ENCODE results near the gene ARHGEF4.

Gene ARHGEF4

DNA sequence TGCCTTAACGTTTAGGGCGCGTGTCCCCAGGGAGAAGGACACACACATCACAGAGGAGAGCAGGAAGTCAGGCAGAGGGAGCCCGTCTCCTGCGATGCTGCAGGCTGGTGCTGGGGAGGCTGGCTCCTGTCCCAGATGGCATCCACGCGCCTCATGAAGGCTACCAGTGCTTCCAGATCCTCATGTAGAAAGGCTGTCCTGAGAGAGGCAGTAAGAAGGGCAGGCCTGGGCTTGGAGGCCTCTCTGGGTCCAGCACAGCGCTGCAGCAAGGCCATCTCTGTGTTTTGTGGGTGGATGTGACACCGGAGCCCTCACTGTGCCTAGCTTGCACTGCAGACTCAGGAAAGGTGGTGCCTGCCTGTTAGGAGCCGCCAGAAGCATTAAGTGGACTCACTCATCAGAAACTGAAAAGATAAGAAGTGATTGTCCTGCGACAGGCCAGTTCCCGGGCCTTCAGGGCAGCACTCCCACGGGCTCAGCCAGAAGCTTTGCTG is 193.8 kb downstream of the ARHGEF4 start:
- no peak for DNase-seq (ENCODE audit: low read depth)
- TF ChIP-seq, protein P1, sequence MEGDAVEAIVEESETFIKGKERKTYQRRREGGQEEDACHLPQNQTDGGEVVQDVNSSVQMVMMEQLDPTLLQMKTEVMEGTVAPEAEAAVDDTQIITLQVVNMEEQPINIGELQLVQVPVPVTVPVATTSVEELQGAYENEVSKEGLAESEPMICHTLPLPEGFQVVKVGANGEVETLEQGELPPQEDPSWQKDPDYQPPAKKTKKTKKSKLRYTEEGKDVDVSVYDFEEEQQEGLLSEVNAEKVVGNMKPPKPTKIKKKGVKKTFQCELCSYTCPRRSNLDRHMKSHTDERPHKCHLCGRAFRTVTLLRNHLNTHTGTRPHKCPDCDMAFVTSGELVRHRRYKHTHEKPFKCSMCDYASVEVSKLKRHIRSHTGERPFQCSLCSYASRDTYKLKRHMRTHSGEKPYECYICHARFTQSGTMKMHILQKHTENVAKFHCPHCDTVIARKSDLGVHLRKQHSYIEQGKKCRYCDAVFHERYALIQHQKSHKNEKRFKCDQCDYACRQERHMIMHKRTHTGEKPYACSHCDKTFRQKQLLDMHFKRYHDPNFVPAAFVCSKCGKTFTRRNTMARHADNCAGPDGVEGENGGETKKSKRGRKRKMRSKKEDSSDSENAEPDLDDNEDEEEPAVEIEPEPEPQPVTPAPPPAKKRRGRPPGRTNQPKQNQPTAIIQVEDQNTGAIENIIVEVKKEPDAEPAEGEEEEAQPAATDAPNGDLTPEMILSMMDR (conservative IDR thresholded peaks at IDR 0.05; ENCODE audit: control insufficient read depth, insufficient read depth, low read depth, low read length), result no peak
- no peak overlapping the region for H3K4me3 ChIP-seq (ENCODE audit: control insufficient read depth, low read depth, low read length)

DNA sequence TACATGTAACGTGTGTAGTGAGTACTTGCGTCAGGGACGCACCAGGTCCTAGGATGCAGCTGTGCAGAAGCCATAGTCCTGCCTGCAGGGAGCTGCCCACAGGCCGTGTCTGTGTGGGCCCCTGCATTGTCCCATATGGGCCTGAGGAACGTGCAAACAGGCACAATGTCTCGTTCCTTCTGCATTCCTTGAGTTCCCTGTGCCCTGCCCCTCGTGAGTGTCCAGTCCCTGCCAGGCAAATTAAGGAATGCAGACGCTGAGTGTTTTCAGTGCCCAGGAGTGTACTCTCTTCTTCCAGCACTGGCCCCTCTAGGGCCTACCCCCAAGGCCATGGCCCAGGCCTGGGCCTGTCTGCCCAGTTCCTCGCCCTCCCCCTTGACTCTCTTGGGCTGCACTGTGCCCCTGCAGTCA is 194.7 kb downstream of the ARHGEF4 start:
- no peak overlapping the region for H3K4me3 ChIP-seq (ENCODE audit: control insufficient read depth, low read depth, low read length)
- TF ChIP-seq, protein P1 (conservative IDR thresholded peaks at IDR 0.05; ENCODE audit: control insufficient read depth, insufficient read depth, low read depth, low read length), result no peak
- DNase-seq (ENCODE audit: low read depth), result no peak

DNA sequence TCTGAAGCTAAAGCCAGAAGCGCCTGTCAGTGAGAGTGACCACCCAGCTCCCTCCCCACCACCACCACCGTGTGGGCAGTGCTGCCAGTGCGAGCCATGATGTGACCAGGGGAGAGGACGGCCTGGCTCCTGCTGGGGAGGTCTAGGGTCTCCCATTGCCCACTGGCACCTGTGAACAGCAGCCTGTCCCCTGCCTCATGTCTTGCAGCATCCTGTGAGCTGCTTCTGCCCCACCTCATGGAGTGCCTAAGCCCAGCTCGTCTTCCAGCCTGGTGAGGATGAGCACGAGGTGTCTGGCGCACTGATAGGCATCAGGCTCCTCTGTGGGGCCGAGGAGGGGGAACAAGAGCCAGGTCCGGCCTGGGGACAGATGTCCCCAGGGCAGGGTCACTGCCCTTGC is 195.2 kb downstream of the ARHGEF4 start:
- TF ChIP-seq, protein P1 (conservative IDR thresholded peaks at IDR 0.05; ENCODE audit: control insufficient read depth, insufficient read depth, low read depth, low read length), result no peak

DNA sequence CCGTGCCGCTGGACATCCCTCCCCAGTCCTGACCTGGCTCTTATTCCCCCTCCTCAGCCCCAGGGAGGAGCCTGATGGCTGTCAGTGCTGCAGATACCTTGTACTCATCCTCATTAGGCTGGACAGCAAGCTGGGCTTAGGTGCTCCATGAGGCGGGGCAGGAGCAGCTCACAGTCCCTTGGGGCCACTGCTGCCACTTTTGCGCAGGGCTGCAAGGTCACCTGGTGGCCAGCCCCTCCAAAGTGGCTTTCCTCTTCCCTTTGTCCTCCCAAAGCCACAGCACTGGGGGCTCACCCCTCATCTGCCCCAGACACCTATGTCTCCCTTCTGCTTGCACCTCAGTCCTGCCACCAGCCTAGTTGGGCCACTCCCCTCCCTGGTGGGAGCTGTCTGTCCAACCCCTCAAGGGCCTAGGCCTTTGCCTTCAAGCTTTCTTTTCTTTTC is 195.7 kb downstream of the ARHGEF4 start:
- TF ChIP-seq, protein P1 (conservative IDR thresholded peaks at IDR 0.05; ENCODE audit: control insufficient read depth, insufficient read depth, low read depth, low read length), result no peak
- no peak for DNase-seq (ENCODE audit: low read depth)
- no peak overlapping the region for H3K4me3 ChIP-seq (ENCODE audit: control insufficient read depth, low read depth, low read length)

More for the DNA sequence above, 195.2 kb downstream of the ARHGEF4 start:
- no peak overlapping the region for H3K4me3 ChIP-seq (ENCODE audit: control insufficient read depth, low read depth, low read length)
- no peak for DNase-seq (ENCODE audit: low read depth)

DNA sequence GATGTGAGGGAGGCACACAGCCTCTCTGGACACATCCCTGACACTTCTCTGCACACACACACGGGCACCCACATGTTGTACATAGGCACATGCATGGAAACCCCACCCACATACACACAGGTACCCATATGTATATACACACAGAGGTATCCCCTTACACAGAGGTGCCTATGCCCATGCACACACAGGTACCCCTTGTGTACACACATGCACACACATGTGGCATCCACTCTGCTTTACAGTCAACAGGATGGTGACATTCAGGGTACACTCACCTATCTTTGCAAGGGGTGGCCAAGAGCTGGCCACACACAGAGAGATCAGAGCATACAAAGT is 197.0 kb downstream of the ARHGEF4 start:
- no peak for DNase-seq (ENCODE audit: low read depth)
- H3K4me3 ChIP-seq (ENCODE audit: control insufficient read depth, low read depth, low read length), result no peak overlapping the region
- TF ChIP-seq, protein P1 (conservative IDR thresholded peaks at IDR 0.05; ENCODE audit: control insufficient read depth, insufficient read depth, low read depth, low read length), result no peak

DNA sequence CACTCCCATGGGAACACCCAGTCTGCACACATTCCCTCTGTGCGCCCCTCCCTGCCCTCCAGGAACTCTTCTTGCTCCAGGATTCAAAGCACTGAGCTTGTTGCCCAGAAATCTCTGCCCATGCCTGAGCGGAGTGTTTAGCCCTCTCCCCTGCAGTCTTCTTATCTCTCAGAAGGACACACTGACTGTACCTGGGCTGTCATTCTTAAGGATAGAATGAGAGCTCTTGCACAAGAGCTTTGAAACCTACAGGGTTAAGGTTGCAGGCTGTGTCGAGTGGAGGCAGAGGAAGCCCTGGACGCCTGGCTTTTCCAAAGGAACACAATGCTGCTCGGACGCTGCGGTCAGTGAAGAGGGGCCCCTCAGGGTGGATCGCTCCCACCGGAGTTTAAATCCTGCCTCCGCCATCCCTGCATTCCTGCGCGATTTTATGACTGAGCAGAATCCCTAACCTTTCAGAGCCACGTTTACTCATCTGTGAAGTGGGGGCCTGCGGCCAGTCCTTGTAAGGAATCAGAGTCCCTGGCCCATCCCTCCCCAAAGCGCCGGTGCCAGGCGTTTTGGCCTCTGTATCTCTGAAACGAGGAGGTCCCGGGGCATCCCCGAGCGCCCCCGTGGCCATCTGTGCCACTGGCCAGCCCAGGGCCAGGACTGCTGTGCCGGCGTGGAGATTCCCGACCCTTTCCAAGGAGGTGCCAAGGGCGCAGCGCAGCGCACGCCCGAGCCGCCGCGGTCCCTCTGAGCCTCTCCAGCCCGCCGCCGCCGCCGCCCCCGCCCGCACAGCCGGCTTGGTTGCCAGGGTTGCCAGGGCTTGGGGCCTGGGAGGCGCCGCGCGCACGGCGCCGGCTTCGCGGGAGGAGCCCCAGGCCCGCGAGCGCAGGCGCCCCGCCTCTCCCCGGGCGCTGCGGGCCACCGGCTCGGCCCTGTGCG is 197.7 kb downstream of the ARHGEF4 start:
- TF ChIP-seq, protein P1 (conservative IDR thresholded peaks at IDR 0.05; ENCODE audit: control insufficient read depth, insufficient read depth, low read depth, low read length), result no peak
- DNase-seq (ENCODE audit: low read depth), result no peak
- H3K4me3 ChIP-seq (ENCODE audit: control insufficient read depth, low read depth, low read length), result no peak overlapping the region

Data from fibroblast of mammary gland (primary cell).